ENCODE measurements around the gene SIM1.

The SIM1 gene

GRCh38 chr6:100336876-100337275 lies 127.8 kb downstream of the SIM1 start:
- no peak for TF ChIP-seq CTCF (IDR thresholded peaks at IDR 0.05; ENCODE audit: extremely low read depth, missing control alignments)
- DNase-seq (ENCODE audit: low spot score), result no peak

DNA sequence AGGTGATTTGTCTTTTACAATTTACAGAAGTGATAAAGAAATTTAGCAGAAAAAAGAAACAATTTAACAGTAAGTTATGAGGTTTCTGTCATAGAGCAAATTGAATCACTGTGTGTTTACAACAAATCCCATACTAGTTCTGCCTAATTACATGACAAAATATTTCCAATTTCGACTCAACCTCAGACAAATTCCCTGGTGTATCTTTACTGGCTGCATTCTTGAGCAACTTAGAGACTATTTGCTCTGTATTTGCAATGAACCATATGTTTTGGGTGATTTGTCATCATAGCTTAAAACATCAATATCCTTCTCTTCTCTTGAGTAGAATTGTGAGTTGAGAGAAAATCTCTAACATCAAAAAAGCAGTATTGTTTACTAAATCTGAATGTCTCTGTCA lies 128.7 kb downstream of the SIM1 start:
- TF ChIP-seq CTCF (IDR thresholded peaks at IDR 0.05; ENCODE audit: extremely low read depth, missing control alignments), result no peak
- DNase-seq (ENCODE audit: low spot score), result no peak

Data from GM20000 (cell line).